Naive thymus-derived CD4-positive, alpha-beta T cell (primary cell): Measurements from ENCODE around the gene MRPS6. TPM values are rescaled to one million over a fixed set of nuclear protein-coding genes. Genes with fewer than 3 reads are reported as not detected.

ENCODE experiments used
- ATAC-seq: fragments of 150-1000 bp; cut with Tn5 transposase; 2 replicates; pipeline ENCODE4 v1.10.0; 2021; ENCODE audit warnings: mild to moderate bottlenecking, moderate library complexity
- CTCF ChIA-PET: fragments of 350-600 bp; sonication (Branson Sonifier 250); formaldehyde crosslinking; loops from one replicate; lab custom pipeline; 2021; ENCODE audit warnings: antibody characterized with exemption; lab: Charles Lee
- POLR2A ChIA-PET: fragments of 350-600 bp; sonication (Branson Sonifier 250); formaldehyde crosslinking; loops from one replicate; lab custom pipeline; 2021; ENCODE audit warnings: antibody characterized with exemption, inconsistent platforms; lab: Charles Lee
- DNase-seq, 9 donors: peaks; one replicate each; pipeline versions ENCODE4 v3.0.0 to v3.0.0-alpha.2; 2020 to 2022; ENCODE audit warnings: mixed read lengths in 1 of 9
- H3K27ac ChIP-seq: one replicate; pipeline ENCODE4 v1.7.0; 2013; ENCODE audit warnings: mild to moderate bottlenecking, low read depth, low read length, moderate library complexity
- H3K27me3 ChIP-seq, 2 donors: one replicate each; pipeline ENCODE4 v1.7.0; 2013; ENCODE audit warnings: low read length in 2 of 2, mild to moderate bottlenecking in 2 of 2, moderate library complexity in 2 of 2; ENCODE audit not compliant: control insufficient read depth in 2 of 2, insufficient read depth in 2 of 2
- H3K36me3 ChIP-seq, 3 experiments: 1 replicate in 2 of 3; 2 replicates in 1 of 3; pipeline ENCODE4 v1.7.0; 2013; ENCODE audit warnings: low read length in 3 of 3, mild to moderate bottlenecking in 3 of 3, moderate library complexity in 1 of 3; ENCODE audit not compliant: insufficient read depth in 3 of 3, control insufficient read depth in 2 of 3
- H3K4me1 ChIP-seq, 2 donors: one replicate each; pipeline ENCODE4 v1.7.0; 2013; ENCODE audit warnings: low read length in 2 of 2, mild to moderate bottlenecking in 2 of 2, moderate library complexity in 1 of 2; ENCODE audit not compliant: control insufficient read depth in 2 of 2, insufficient read depth in 2 of 2
- H3K4me3 ChIP-seq: 2 replicates; pipeline ENCODE4 v1.7.0; 2013; ENCODE audit warnings: mild to moderate bottlenecking, low read length
- H3K9me3 ChIP-seq, 3 experiments: 1 replicate in 2 of 3; 2 replicates in 1 of 3; pipeline ENCODE4 v1.7.0; 2013; ENCODE audit warnings: low read length in 3 of 3; ENCODE audit not compliant: control insufficient read depth in 2 of 3
- H3K27ac Mint-ChIP-seq, 9 donors: one replicate each; pipeline ENCODE4 v1.8.0; 2020 to 2022; ENCODE audit warnings: mixed read lengths in 9 of 9, mild to moderate bottlenecking in 8 of 9, moderate library complexity in 5 of 9, inconsistent platforms in 2 of 9
- H3K27me3 Mint-ChIP-seq, 5 donors: one replicate each; pipeline ENCODE4 v1.8.0; 2021 to 2022; ENCODE audit warnings: mixed read lengths in 5 of 5, mild to moderate bottlenecking in 1 of 5
- H3K36me3 Mint-ChIP-seq, 5 donors: one replicate each; pipeline ENCODE4 v1.8.0; 2020 to 2022; ENCODE audit warnings: mixed read lengths in 5 of 5, mild to moderate bottlenecking in 3 of 5, inconsistent platforms in 1 of 5
- H3K4me1 Mint-ChIP-seq, 7 donors: one replicate each; pipeline ENCODE4 v1.8.0; 2020 to 2022; ENCODE audit warnings: mixed read lengths in 7 of 7, mild to moderate bottlenecking in 3 of 7, inconsistent platforms in 1 of 7
- H3K4me3 Mint-ChIP-seq, 10 donors: one replicate each; pipeline ENCODE4 v1.8.0; 2020 to 2022; ENCODE audit warnings: mild to moderate bottlenecking in 10 of 10, mixed read lengths in 10 of 10, moderate library complexity in 6 of 10, inconsistent platforms in 2 of 10
- H3K9me3 Mint-ChIP-seq, 11 donors: one replicate each; pipeline ENCODE4 v1.8.0; 2020 to 2022; ENCODE audit warnings: mixed read lengths in 11 of 11, mild to moderate bottlenecking in 4 of 11, inconsistent platforms in 1 of 11, moderate library complexity in 1 of 11
- intact Hi-C, 2 donors: fragments of 100-400 bp; cut with micrococcal nuclease; formaldehyde crosslinking; loops; one replicate each; pipeline ENCODE4 v1.15.1; 2023
- polyA plus RNA-seq, 2 donors: library from polyadenylated mRNA; unstranded; fragments of 300-500 nt; fragmentation: Illumina TruSeq; gene quantifications; one replicate each; pipeline ENCODE4 v1.2.3, GENCODE V29; 2021
- total RNA-seq, 6 experiments: library from RNA in 5 of 6; stranded (reverse) in 5 of 6; gene quantifications; 1 replicate in 5 of 6; 2 replicates in 1 of 6; pipeline ENCODE4 v1.2.3 and lab custom pipeline; 2021 to 2026

The MRPS6 gene
- total and polyA plus RNA-seq, 7 experiments from 2014 or later = 25.5 to 193 (median 92.5) TPM

GRCh38 chr21:34120867-34121266 is 47.5 kb downstream of the MRPS6 start:
- Histone ChIP-seq H3K27ac (no peak overlapping the region), H3K27me3 (no peaks in the 10 kb centered on the region), H3K4me3 (no peak overlapping the region), H3K4me1 (peaks cover 0 to 6% of the 10 kb centered on the region in 2 donors), H3K9me3 (no peaks in the 10 kb centered on the region), H3K36me3 (no peaks in the 10 kb centered on the region)
- ChIA-PET CTCF (interaction anchor here (1.1 kb wide), 1 partner anchor 81 kb away, joined by 3 read pairs; no protein-coding TSS in a partner anchor), POLR2A (interaction anchor here (0.9 to 1.0 kb wide), 2 partner anchors 8 to 26 kb away, joined by 3 to 4 read pairs; no protein-coding TSS in a partner anchor)
- Mint-ChIP-seq H3K27ac (peak overlapping the region in 5 of 9 donors; percentile 3 to 82 (median 49)), H3K27me3 (no peaks in the 10 kb centered on the region), H3K9me3 (peaks cover 0 to 11% (median 2%) of the 10 kb centered on the region in 11 donors), H3K4me1 (peaks cover 27 to 78% (median 73%) of the 10 kb centered on the region in 7 donors), H3K36me3 (peaks cover 0 to 56% (median 48%) of the 10 kb centered on the region in 5 donors), H3K4me3 (no peak overlapping the region)
- ATAC-seq (no peak), DNase-seq (no peak)
- intact Hi-C loops = no loop called here

GRCh38 chr21:34122047-34122446 is 48.7 kb downstream of the MRPS6 start:
- intact Hi-C loops = no loop called here
- Mint-ChIP-seq H3K36me3 (peaks cover 0 to 52% (median 42%) of the 10 kb centered on the region in 5 donors), H3K4me3 (no peak overlapping the region), H3K27ac (peak overlapping the region in 3 of 9 donors; percentile 12 to 37 (median 20)), H3K27me3 (no peaks in the 10 kb centered on the region), H3K4me1 (peaks cover 32 to 81% (median 78%) of the 10 kb centered on the region in 7 donors), H3K9me3 (peaks cover 0 to 11% (median 0%) of the 10 kb centered on the region in 11 donors)
- peaks cover 0 to 5% (median 0%) of the 10 kb centered on the region in 3 experiments for H3K36me3 ChIP-seq
- H3K27me3 ChIP-seq = no peaks in the 10 kb centered on the region
- H3K9me3 ChIP-seq = no peaks in the 10 kb centered on the region
- no peak overlapping the region for H3K4me3 ChIP-seq
- DNase-seq (no peak), ATAC-seq (no peak)
- no peak overlapping the region for H3K27ac ChIP-seq
- H3K4me1 ChIP-seq = peaks cover 0 to 14% of the 10 kb centered on the region in 2 donors
- ChIA-PET POLR2A (interaction anchor here (0.7 kb wide), 1 partner anchor 186 kb away, joined by 3 read pairs; no protein-coding TSS in a partner anchor), CTCF (interaction anchor here (0.6 to 0.7 kb wide), 2 partner anchors 23 to 30 kb away, joined by 4 to 5 read pairs; no protein-coding TSS in a partner anchor)

- H3K36me3 ChIP-seq = peaks cover 0 to 8% (median 0%) of the 10 kb centered on the region in 3 experiments
- ATAC-seq (no peak), DNase-seq (no peak)
- no peak overlapping the region for H3K4me3 ChIP-seq
- H3K27me3 Mint-ChIP-seq = no peaks in the 10 kb centered on the region
- H3K27me3 ChIP-seq = no peaks in the 10 kb centered on the region
- H3K9me3 Mint-ChIP-seq = peaks cover 0 to 11% (median 0%) of the 10 kb centered on the region in 11 donors
- intact Hi-C loops = no loop called here
- H3K4me3 Mint-ChIP-seq = no peak overlapping the region
- H3K36me3 Mint-ChIP-seq = peaks cover 0 to 58% (median 35%) of the 10 kb centered on the region in 5 donors
- POLR2A ChIA-PET = no interaction called here
- no peak overlapping the region for H3K27ac ChIP-seq
- H3K4me1 ChIP-seq = peaks cover 0 to 16% of the 10 kb centered on the region in 2 donors
- CTCF ChIA-PET = interaction anchor here (0.9 to 1.6 kb wide), 2 partner anchors 80 to 199 kb away, joined by 4 read pairs; no protein-coding TSS in a partner anchor
- peak overlapping the region in 7 of 9 donors; percentile 11 to 82 (median 48) for H3K27ac Mint-ChIP-seq
- peaks cover 43 to 90% (median 88%) of the 10 kb centered on the region in 7 donors for H3K4me1 Mint-ChIP-seq
- no peaks in the 10 kb centered on the region for H3K9me3 ChIP-seq
Measured at GRCh38 chr21:34123609-34124008, 50.2 kb downstream of the MRPS6 start.

- Mint-ChIP-seq H3K27me3 (no peaks in the 10 kb centered on the region), H3K27ac (peak overlapping the region; percentile 52 to 93 (median 87)), H3K4me1 (peaks cover 55 to 99% (median 96%) of the 10 kb centered on the region in 7 donors), H3K9me3 (peaks cover 0 to 10% (median 0%) of the 10 kb centered on the region in 11 donors), H3K36me3 (peaks cover 0 to 59% (median 29%) of the 10 kb centered on the region in 5 donors), H3K4me3 (peak overlapping the region in 5 of 10 donors; percentile 4 to 43 (median 10))
- peak overlapping the region; percentile 39 for H3K27ac ChIP-seq
- no peaks in the 10 kb centered on the region for H3K27me3 ChIP-seq
- H3K4me1 ChIP-seq = peaks cover 4 to 41% of the 10 kb centered on the region in 2 donors
- H3K36me3 ChIP-seq = peaks cover 0 to 8% (median 0%) of the 10 kb centered on the region in 3 experiments
- ChIA-PET CTCF (no interaction called here), POLR2A (interaction anchor here (0.7 kb wide), 1 partner anchor 191 kb away, joined by 3 read pairs; no protein-coding TSS in a partner anchor)
- H3K9me3 ChIP-seq = no peaks in the 10 kb centered on the region
- DNase-seq (peak in 7 of 9 donors; percentile 44 to 69 (median 58)), ATAC-seq (peak; percentile 52)
- H3K4me3 ChIP-seq = no peak overlapping the region
- intact Hi-C loops = loop anchor here (1.0 to 5.0 kb wide), 2 partner anchors 34 to 179 kb away; no protein-coding TSS in a partner anchor
Measured at GRCh38 chr21:34126269-34126668, 52.9 kb downstream of the MRPS6 start.

- POLR2A ChIA-PET = no interaction called here
- Histone ChIP-seq H3K36me3 (peaks cover 0 to 8% (median 0%) of the 10 kb centered on the region in 3 experiments), H3K27me3 (no peaks in the 10 kb centered on the region), H3K9me3 (no peaks in the 10 kb centered on the region), H3K4me3 (no peak overlapping the region), H3K27ac (peak overlapping the region; percentile 39), H3K4me1 (peaks cover 4 to 45% of the 10 kb centered on the region in 2 donors)
- peak overlapping the region; percentile 52 to 93 (median 87) for H3K27ac Mint-ChIP-seq
- intact Hi-C loops = loop anchor here (1.0 to 5.0 kb wide), 2 partner anchors 34 to 179 kb away; no protein-coding TSS in a partner anchor
- ATAC-seq = no peak
- peak overlapping the region in 1 of 10 donors; percentile 19 for H3K4me3 Mint-ChIP-seq
- peaks cover 59 to 99% (median 96%) of the 10 kb centered on the region in 7 donors for H3K4me1 Mint-ChIP-seq
- DNase-seq = no peak
- peaks cover 0 to 10% (median 0%) of the 10 kb centered on the region in 11 donors for H3K9me3 Mint-ChIP-seq
- H3K36me3 Mint-ChIP-seq = peaks cover 0 to 59% (median 25%) of the 10 kb centered on the region in 5 donors
- CTCF ChIA-PET = no interaction called here
- no peaks in the 10 kb centered on the region for H3K27me3 Mint-ChIP-seq
Measured at GRCh38 chr21:34126691-34127090, 53.3 kb downstream of the MRPS6 start.

GRCh38 chr21:34128124-34128523 is 54.7 kb downstream of the MRPS6 start:
- ATAC-seq (no peak), DNase-seq (no peak)
- ChIA-PET POLR2A (interaction anchor here (0.6 kb wide), 1 partner anchor 1516 kb away, joined by 3 read pairs; no protein-coding TSS in a partner anchor), CTCF (interaction anchor here (0.8 to 4.1 kb wide), 2 partner anchors 74 to 204 kb away, joined by 4 to 33 read pairs; no protein-coding TSS in a partner anchor)
- no peaks in the 10 kb centered on the region for H3K27me3 Mint-ChIP-seq
- Histone ChIP-seq H3K36me3 (peaks cover 0 to 8% (median 0%) of the 10 kb centered on the region in 3 experiments), H3K27ac (peak overlapping the region; percentile 64), H3K4me1 (peaks cover 4 to 60% of the 10 kb centered on the region in 2 donors), H3K9me3 (no peaks in the 10 kb centered on the region), H3K4me3 (no peak overlapping the region), H3K27me3 (no peaks in the 10 kb centered on the region)
- H3K4me1 Mint-ChIP-seq = peaks cover 70 to 99% (median 96%) of the 10 kb centered on the region in 7 donors
- peaks cover under 1 to 67% (median 23%) of the 10 kb centered on the region in 5 donors for H3K36me3 Mint-ChIP-seq
- peaks cover 0 to 12% (median 0%) of the 10 kb centered on the region in 11 donors for H3K9me3 Mint-ChIP-seq
- H3K27ac Mint-ChIP-seq = peak overlapping the region; percentile 34 to 93 (median 83)
- intact Hi-C loops = loop anchor here (2.0 to 5.0 kb wide), 4 partner anchors 36 to 203 kb away; no protein-coding TSS in a partner anchor
- peak overlapping the region in 1 of 10 donors; percentile 28 for H3K4me3 Mint-ChIP-seq
